Activated T-helper 17 cell treated with anti-CD3 and anti-CD28 coated beads, Interleukin-2, amount 50 U/mL, for 72 hours (primary cell): ENCODE data around the gene CCDC92. TPM values are rescaled to one million over a fixed set of nuclear protein-coding genes. Genes with fewer than 3 reads are reported as not detected.
A peak's percentile ranks its signal among the peaks of the same experiment; 100 is the strongest.

Source experiments
- ATAC-seq: fragments of 150-1000 bp; cut with Tn5 transposase; replicated peaks from 2 replicates; pipeline ENCODE4 v1.10.0; 2021; ENCODE audit warnings: mild to moderate bottlenecking, moderate library complexity
- H3K27ac Mint-ChIP-seq: one replicate; pipeline ENCODE4 v1.8.0; 2022; ENCODE audit warnings: mixed read lengths
- H3K27me3 Mint-ChIP-seq: one replicate; pipeline ENCODE4 v1.8.0; 2022; ENCODE audit warnings: mixed read lengths
- H3K36me3 Mint-ChIP-seq: one replicate; pipeline ENCODE4 v1.8.0; 2022; ENCODE audit warnings: low read depth, mild to moderate bottlenecking, mixed read lengths
- H3K4me1 Mint-ChIP-seq: one replicate; pipeline ENCODE4 v1.8.0; 2022; ENCODE audit warnings: mixed read lengths
- H3K4me3 Mint-ChIP-seq: one replicate; pipeline ENCODE4 v1.8.0; 2022; ENCODE audit warnings: mild to moderate bottlenecking, mixed read lengths
- H3K9me3 Mint-ChIP-seq: one replicate; pipeline ENCODE4 v1.8.0; 2022; ENCODE audit warnings: mixed read lengths
- total RNA-seq, 2 donors: library from RNA; stranded (reverse); gene quantifications; one replicate each; pipeline ENCODE4 v1.2.3, GENCODE V29; 2022

The CCDC92 gene
- total RNA-seq, 2 donors from 2014 or later = 19.2 to 19.4 TPM

- peaks cover 57% of the 10 kb centered on the region for H3K36me3 Mint-ChIP-seq
- H3K9me3 Mint-ChIP-seq = no peaks in the 10 kb centered on the region
- H3K4me3 Mint-ChIP-seq = peak overlapping the region; percentile 93
- H3K27ac Mint-ChIP-seq = peak overlapping the region; percentile 92
- no peaks in the 10 kb centered on the region for H3K27me3 Mint-ChIP-seq
- peaks cover 25% of the 10 kb centered on the region for H3K4me1 Mint-ChIP-seq
- no peak for ATAC-seq
These were observed 1.1 kb upstream of the CCDC92 start for GRCh38 chr12:123973552-123974341.

DNA sequence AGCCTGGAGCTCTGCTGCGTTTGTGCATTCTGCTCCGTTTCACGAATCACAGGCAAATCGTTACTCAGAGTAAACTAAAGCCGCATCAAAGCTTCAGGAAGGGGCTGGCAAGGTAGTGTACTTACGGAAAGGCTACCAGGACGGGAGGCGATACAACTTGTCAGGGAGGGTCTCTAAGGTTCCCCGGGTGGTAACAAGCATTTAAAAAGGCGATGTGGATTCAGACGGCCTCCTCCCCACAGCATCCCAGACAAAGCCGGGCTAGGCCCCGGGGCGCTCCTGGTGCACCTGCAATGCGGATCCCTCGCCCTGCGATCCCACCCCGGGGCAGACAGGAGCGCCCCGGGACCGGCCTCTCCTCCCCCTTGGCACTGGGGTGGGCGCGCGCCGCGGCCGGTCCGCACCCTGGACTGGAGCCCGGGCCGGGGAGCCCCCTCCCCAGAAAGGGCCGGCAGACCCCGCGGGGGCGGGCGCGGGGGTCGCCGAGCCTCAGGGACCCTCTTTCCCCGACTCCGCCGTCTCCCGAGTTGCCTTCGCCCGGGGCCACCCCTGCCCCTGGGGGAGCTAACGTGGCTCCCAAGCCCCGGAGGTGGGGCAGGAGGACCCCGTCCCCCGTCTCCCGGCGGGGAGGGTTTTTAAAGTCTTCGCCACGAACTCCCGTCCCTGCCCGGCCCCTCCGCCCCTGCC is 718 bp downstream of the CCDC92 start:
- Mint-ChIP-seq H3K27ac (peak overlapping the region; percentile 89), H3K36me3 (peaks cover 58% of the 10 kb centered on the region), H3K9me3 (no peaks in the 10 kb centered on the region), H3K4me3 (peak overlapping the region; percentile 92), H3K27me3 (no peaks in the 10 kb centered on the region), H3K4me1 (peaks cover 29% of the 10 kb centered on the region)
- ATAC-seq = peak; percentile 16

GRCh38 chr12:123971449-123971769 is 1.2 kb downstream of the CCDC92 start:
- no peak for ATAC-seq
- Mint-ChIP-seq H3K4me1 (peaks cover 28% of the 10 kb centered on the region), H3K4me3 (peak overlapping the region; percentile 92), H3K36me3 (peaks cover 54% of the 10 kb centered on the region), H3K27ac (peak overlapping the region; percentile 89), H3K9me3 (no peaks in the 10 kb centered on the region), H3K27me3 (no peaks in the 10 kb centered on the region)

- Mint-ChIP-seq H3K4me1 (peaks cover 27% of the 10 kb centered on the region), H3K36me3 (peaks cover 29% of the 10 kb centered on the region), H3K9me3 (no peaks in the 10 kb centered on the region), H3K27me3 (no peaks in the 10 kb centered on the region), H3K4me3 (no peak overlapping the region), H3K27ac (no peak overlapping the region)
- no peak for ATAC-seq
These were observed 5.5 kb downstream of the CCDC92 start for GRCh38 chr12:123967121-123967586.

- no peaks in the 10 kb centered on the region for H3K9me3 Mint-ChIP-seq
- H3K27me3 Mint-ChIP-seq = no peaks in the 10 kb centered on the region
- H3K4me3 Mint-ChIP-seq = no peak overlapping the region
- H3K36me3 Mint-ChIP-seq = peaks cover 28% of the 10 kb centered on the region
- ATAC-seq = no peak
- H3K27ac Mint-ChIP-seq = no peak overlapping the region
- peaks cover 26% of the 10 kb centered on the region for H3K4me1 Mint-ChIP-seq
These were observed 6.0 kb downstream of the CCDC92 start for GRCh38 chr12:123966596-123966995.

GRCh38 chr12:123965382-123965781 is 7.2 kb downstream of the CCDC92 start:
- ATAC-seq = no peak
- Mint-ChIP-seq H3K36me3 (peaks cover 24% of the 10 kb centered on the region), H3K27ac (no peak overlapping the region), H3K27me3 (no peaks in the 10 kb centered on the region), H3K4me1 (peaks cover 22% of the 10 kb centered on the region), H3K4me3 (no peak overlapping the region), H3K9me3 (no peaks in the 10 kb centered on the region)

- Mint-ChIP-seq H3K9me3 (no peaks in the 10 kb centered on the region), H3K4me3 (no peak overlapping the region), H3K27ac (no peak overlapping the region), H3K36me3 (peaks cover 17% of the 10 kb centered on the region), H3K4me1 (peaks cover 10% of the 10 kb centered on the region), H3K27me3 (no peaks in the 10 kb centered on the region)
- ATAC-seq = no peak
These were observed 8.8 kb downstream of the CCDC92 start for GRCh38 chr12:123963821-123964220.

DNA sequence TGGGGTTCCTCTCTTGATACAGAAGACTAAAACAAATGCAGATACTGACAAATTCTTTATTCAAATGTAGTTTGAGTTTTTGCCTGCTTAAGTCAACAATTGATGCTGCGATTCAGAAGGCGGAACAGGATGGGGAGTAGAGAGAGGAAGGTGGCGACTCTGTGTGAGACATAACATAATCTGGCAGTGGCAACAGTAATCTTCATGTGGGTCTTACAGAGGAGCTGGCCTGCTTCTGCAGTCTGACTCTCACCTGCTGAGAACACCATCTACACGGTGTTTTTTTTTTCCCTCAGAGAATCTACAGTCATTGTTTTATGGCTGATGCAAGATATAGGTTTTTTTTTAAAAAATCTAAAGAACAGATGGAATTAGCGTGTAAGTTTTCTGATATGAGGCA is 10.1 kb downstream of the CCDC92 start:
- peaks cover 5% of the 10 kb centered on the region for H3K4me1 Mint-ChIP-seq
- no peak overlapping the region for H3K4me3 Mint-ChIP-seq
- ATAC-seq = no peak
- H3K27me3 Mint-ChIP-seq = no peaks in the 10 kb centered on the region
- H3K36me3 Mint-ChIP-seq = peaks cover 7% of the 10 kb centered on the region
- H3K9me3 Mint-ChIP-seq = no peaks in the 10 kb centered on the region
- H3K27ac Mint-ChIP-seq = no peak overlapping the region

GRCh38 chr12:123961585-123962345 is 10.9 kb downstream of the CCDC92 start:
- Mint-ChIP-seq H3K27ac (no peak overlapping the region), H3K36me3 (no peaks in the 10 kb centered on the region), H3K9me3 (no peaks in the 10 kb centered on the region), H3K27me3 (no peaks in the 10 kb centered on the region), H3K4me3 (no peak overlapping the region), H3K4me1 (peaks cover 5% of the 10 kb centered on the region)
- no peak for ATAC-seq

DNA sequence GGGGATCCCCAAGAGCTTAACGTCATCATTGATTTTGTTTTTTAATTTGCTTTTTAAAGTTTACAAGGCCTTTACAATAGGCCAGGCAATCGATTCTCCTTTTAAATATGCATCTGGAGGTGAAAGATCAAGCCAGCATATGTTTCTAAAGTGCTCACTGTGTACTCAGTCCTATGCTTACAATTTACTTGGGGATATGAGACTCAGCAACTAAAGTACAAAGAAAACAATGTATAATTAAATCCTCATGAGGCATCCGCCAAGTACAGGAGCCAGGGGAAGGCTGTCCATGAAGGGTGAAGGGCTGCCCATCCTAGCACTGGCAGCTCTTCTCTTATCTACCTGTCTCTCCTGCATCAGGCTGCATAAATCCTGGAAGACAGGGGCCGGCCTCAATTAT is 11.8 kb downstream of the CCDC92 start:
- no peaks in the 10 kb centered on the region for H3K36me3 Mint-ChIP-seq
- H3K9me3 Mint-ChIP-seq = no peaks in the 10 kb centered on the region
- no peak for ATAC-seq
- H3K4me3 Mint-ChIP-seq = no peak overlapping the region
- no peak overlapping the region for H3K27ac Mint-ChIP-seq
- H3K27me3 Mint-ChIP-seq = no peaks in the 10 kb centered on the region
- peaks cover 8% of the 10 kb centered on the region for H3K4me1 Mint-ChIP-seq

- H3K4me3 Mint-ChIP-seq = no peak overlapping the region
- no peaks in the 10 kb centered on the region for H3K9me3 Mint-ChIP-seq
- H3K36me3 Mint-ChIP-seq = no peaks in the 10 kb centered on the region
- ATAC-seq = no peak
- no peaks in the 10 kb centered on the region for H3K27me3 Mint-ChIP-seq
- no peak overlapping the region for H3K27ac Mint-ChIP-seq
- peaks cover 8% of the 10 kb centered on the region for H3K4me1 Mint-ChIP-seq
These were observed 12.4 kb downstream of the CCDC92 start for GRCh38 chr12:123960029-123960735.

- H3K27me3 Mint-ChIP-seq = no peaks in the 10 kb centered on the region
- no peak for ATAC-seq
- no peaks in the 10 kb centered on the region for H3K36me3 Mint-ChIP-seq
- peaks cover 8% of the 10 kb centered on the region for H3K4me1 Mint-ChIP-seq
- H3K4me3 Mint-ChIP-seq = no peak overlapping the region
- no peaks in the 10 kb centered on the region for H3K9me3 Mint-ChIP-seq
- no peak overlapping the region for H3K27ac Mint-ChIP-seq
These were observed 13.8 kb downstream of the CCDC92 start for GRCh38 chr12:123958876-123959275.

DNA sequence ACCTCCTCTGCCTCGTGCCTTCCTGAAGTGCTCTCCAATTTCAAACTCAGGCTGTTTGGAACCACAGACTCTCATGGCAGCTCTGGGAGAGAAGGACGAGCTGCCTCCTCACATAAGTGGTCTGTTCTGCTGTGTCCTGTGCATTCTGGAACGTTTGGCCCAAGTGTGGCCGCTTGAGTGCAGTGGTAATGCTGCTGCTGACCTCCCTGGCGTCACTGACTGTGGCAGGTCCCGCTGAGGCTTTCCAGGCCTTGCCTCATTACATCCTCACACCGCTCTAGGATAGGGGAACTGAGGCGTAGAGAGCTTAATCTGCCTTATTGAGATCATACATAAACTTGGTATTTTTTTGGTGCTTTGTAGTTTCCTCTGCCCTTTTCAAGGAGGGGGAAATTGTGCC is 14.2 kb downstream of the CCDC92 start:
- no peak overlapping the region for H3K27ac Mint-ChIP-seq
- no peaks in the 10 kb centered on the region for H3K27me3 Mint-ChIP-seq
- H3K4me1 Mint-ChIP-seq = peaks cover 7% of the 10 kb centered on the region
- no peaks in the 10 kb centered on the region for H3K9me3 Mint-ChIP-seq
- H3K4me3 Mint-ChIP-seq = no peak overlapping the region
- H3K36me3 Mint-ChIP-seq = no peaks in the 10 kb centered on the region
- ATAC-seq = no peak

- no peak for ATAC-seq
- no peaks in the 10 kb centered on the region for H3K9me3 Mint-ChIP-seq
- H3K4me1 Mint-ChIP-seq = peaks cover 3% of the 10 kb centered on the region
- H3K27ac Mint-ChIP-seq = no peak overlapping the region
- no peaks in the 10 kb centered on the region for H3K27me3 Mint-ChIP-seq
- no peaks in the 10 kb centered on the region for H3K36me3 Mint-ChIP-seq
- no peak overlapping the region for H3K4me3 Mint-ChIP-seq
These were observed 15.4 kb downstream of the CCDC92 start for GRCh38 chr12:123957196-123957595.
